Endothelial cell of umbilical vein (primary cell): ENCODE measurements around the gene IQSEC2. TPM values are rescaled to one million over a fixed set of nuclear protein-coding genes. Genes with fewer than 3 reads are reported as not detected.

Source experiments
- BruUV-seq: library from RNA; stranded (reverse); fragments of 400-500 nt; replicated peaks from 2 replicates; lab custom pipeline; 2021; lab: Mats Ljungman, UMichigan
- CTCF ChIA-PET: fragments of 300-600, 350-600 bp; sonication (Branson Sonifier 250); formaldehyde crosslinking; loops from one replicate; lab custom pipeline; 2021; ENCODE audit warnings: antibody characterized with exemption, inconsistent platforms; lab: Charles Lee
- POLR2A ChIA-PET: fragments of 300-600, 350-600 bp; sonication (Branson Sonifier 250); formaldehyde crosslinking; loops from one replicate; lab custom pipeline; 2021; ENCODE audit warnings: antibody characterized with exemption, inconsistent platforms; lab: Charles Lee
- DNase-seq: peaks from one replicate; pipeline ENCODE4 v3.0.0-alpha.2; 2011; ENCODE audit warnings: low read depth, low spot score
- FAIRE-seq: peaks from 2 replicates; lab custom pipeline; 2011; peaks lifted over from hg19 to GRCh38; lab: Jason Lieb, UNC
- H2AFZ ChIP-seq: 2 replicates; pipeline ENCODE4 v1.6.0; 2012; ENCODE audit warnings: low read depth, low read length, control low read depth, inconsistent platforms
- H3K27ac ChIP-seq: 2 replicates; pipeline ENCODE4 v1.5.1; 2011; ENCODE audit warnings: low read depth, mild to moderate bottlenecking, control low read depth, low read length, moderate library complexity; ENCODE audit not compliant: insufficient read depth
- H3K27me3 ChIP-seq, 2 experiments: 2 replicates each; pipeline versions ENCODE4 v1.6.0 to v1.6.1; 2011; ENCODE audit warnings: low read length in 2 of 2, mixed read lengths in 1 of 2; ENCODE audit not compliant: control insufficient read depth in 2 of 2, insufficient read depth in 2 of 2
- H3K36me3 ChIP-seq, 2 experiments: 2 replicates in 1 of 2; 3 replicates in 1 of 2; pipeline ENCODE4 v1.5.1; 2011; ENCODE audit warnings: low read length in 2 of 2, mild to moderate bottlenecking in 1 of 2, moderate library complexity in 1 of 2; ENCODE audit not compliant: control insufficient read depth in 2 of 2, insufficient read depth in 2 of 2; ENCODE audit errors: extremely low read depth in 1 of 2
- H3K4me1 ChIP-seq: 3 replicates; pipeline ENCODE4 v1.5.1; 2011; ENCODE audit warnings: mild to moderate bottlenecking, low read length; ENCODE audit not compliant: control insufficient read depth, insufficient read depth; ENCODE audit errors: extremely low read depth
- H3K4me2 ChIP-seq: 2 replicates; pipeline ENCODE4 v1.6.1; 2011; ENCODE audit warnings: low read length, control low read depth, mixed read lengths; ENCODE audit not compliant: insufficient read depth
- H3K4me3 ChIP-seq, 3 experiments: fragments of 200-600 bp in 1 of 3; sonication (generic), shearing (Covaris generic) in 1 of 3; replicated peaks in 1 of 3; 2 replicates each; pipeline ENCODE4 v1.5.1; 2011 to 2016; ENCODE audit warnings: control low read depth in 3 of 3, low read length in 3 of 3, mild to moderate bottlenecking in 2 of 3, inconsistent platforms in 1 of 3, low read depth in 1 of 3, moderate library complexity in 1 of 3; ENCODE audit not compliant: insufficient read depth in 1 of 3
- H3K79me2 ChIP-seq: 2 replicates; pipeline ENCODE4 v1.6.0; 2012; ENCODE audit warnings: low read length, inconsistent platforms; ENCODE audit not compliant: control insufficient read depth, insufficient read depth
- H3K9ac ChIP-seq: replicated peaks from 2 replicates; pipeline ENCODE3; 2011; ENCODE audit warnings: low read length, control low read depth; ENCODE audit not compliant: insufficient read depth; ENCODE audit errors: extremely low read depth
- H3K9me1 ChIP-seq: replicated peaks from 3 replicates; pipeline ENCODE4 v1.6.0; 2011; ENCODE audit warnings: mild to moderate bottlenecking, low read length; ENCODE audit not compliant: control insufficient read depth, insufficient read depth; ENCODE audit errors: extremely low read depth
- H3K9me3 ChIP-seq: replicated peaks from 2 replicates; pipeline ENCODE4 v1.5.1; 2012; ENCODE audit warnings: low read length, inconsistent platforms; ENCODE audit not compliant: control insufficient read depth, insufficient read depth
- H4K20me1 ChIP-seq: replicated peaks from 2 replicates; pipeline ENCODE3; 2011; ENCODE audit warnings: mild to moderate bottlenecking, low read length; ENCODE audit not compliant: control insufficient read depth, insufficient read depth; ENCODE audit errors: extremely low read depth
- EZH2 ChIP-seq: IDR thresholded peaks from 2 replicates; pipeline ENCODE4 v1.6.1; 2012; ENCODE audit warnings: borderline replicate concordance, low read depth, mild to moderate bottlenecking, moderate library complexity, low read length, inconsistent platforms; ENCODE audit not compliant: severe bottlenecking
- GATA2 ChIP-seq: IDR thresholded peaks from 2 replicates; pipeline ENCODE4 v1.7.0; 2011; ENCODE audit warnings: low read depth, mild to moderate bottlenecking, moderate library complexity, mixed read lengths, low read length; ENCODE audit not compliant: insufficient read length, insufficient read depth
- JUN ChIP-seq: IDR thresholded peaks from 2 replicates; pipeline ENCODE4 v1.6.1; 2011; ENCODE audit warnings: borderline replicate concordance, low read depth; ENCODE audit not compliant: insufficient read length, insufficient read depth
- POLR2AphosphoS5 ChIP-seq: IDR thresholded peaks from 2 replicates; pipeline ENCODE4 v1.6.1; 2012; ENCODE audit warnings: low read depth, mild to moderate bottlenecking, control low read depth, low read length, moderate library complexity; ENCODE audit not compliant: insufficient read depth
- dilution Hi-C: fragments of 300-500 bp; cut with MboI; formaldehyde crosslinking; loops from one replicate; pipeline ENCODE4 v1.15.0; 2019; ENCODE audit warnings: low sequenced_read_pairs; ENCODE audit not compliant: extremely low pct_ligation_motif_present
- intact Hi-C: fragments of 100-400 bp; cut with micrococcal nuclease; formaldehyde crosslinking; loops from one replicate; pipeline ENCODE4 v1.10.0; 2022
- polyA plus RNA-seq, 4 experiments: library from polyadenylated mRNA; depleted of rRNA in 3 of 4; stranded (reverse) in 3 of 4; unstranded in 1 of 4; fragments of >200 nt; gene quantifications; 2 replicates each; pipeline versions ENCODE4 v1.2.1 to v1.2.3, GENCODE V29; 2011 to 2012; ENCODE audit warnings: missing spikeins in 1 of 4
- total RNA-seq: library from RNA; stranded (reverse); gene quantifications from 2 replicates; pipeline ENCODE4 v1.2.3, GENCODE V29; 2021

The IQSEC2 gene
- total and polyA plus RNA-seq, 2 donors (not counting 3 experiments of a cell fraction or from before 2014, with no cell fraction given) = 5.4 to 9.9 TPM

- Histone ChIP-seq H3K27me3 (no peaks in the 10 kb centered on the region), H3K9ac (no peak overlapping the region), H3K4me3 (no peak overlapping the region), H3K4me2 (no peak overlapping the region), H3K27ac (no peak overlapping the region), H4K20me1 (no peaks in the 10 kb centered on the region), H2AFZ (no peak overlapping the region), H3K4me1 (no peaks in the 10 kb centered on the region), H3K9me3 (no peaks in the 10 kb centered on the region), H3K9me1 (no peaks in the 10 kb centered on the region), H3K79me2 (no peaks in the 10 kb centered on the region), H3K36me3 (no peaks in the 10 kb centered on the region)
- dilution Hi-C loops (no loop called here), intact Hi-C loops (no loop called here)
- DNase-seq (no peak), FAIRE-seq (no peak)
- CTCF ChIA-PET = no interaction called here
- POLR2A ChIA-PET = no interaction called here
- no TSS peak for BruUV-seq
- TF ChIP-seq JUN (no peak), GATA2 (no peak), EZH2 (no peak), POLR2AphosphoS5 (no peak)
Measured at GRCh38 chrX:53251307-53251706, 30.1 kb downstream of the IQSEC2 start.

- H3K27ac ChIP-seq = no peak overlapping the region
- H3K4me3 ChIP-seq = no peak overlapping the region
- dilution Hi-C loops = no loop called here
- no TSS peak for BruUV-seq
- TF ChIP-seq GATA2 (no peak), EZH2 (no peak)
- H3K79me2 ChIP-seq = no peaks in the 10 kb centered on the region
- POLR2A ChIA-PET = no interaction called here
- H4K20me1 ChIP-seq = no peaks in the 10 kb centered on the region
- DNase-seq (no peak), FAIRE-seq (no peak)
- H3K9ac ChIP-seq = no peak overlapping the region
- no peaks in the 10 kb centered on the region for H3K9me1 ChIP-seq
- H3K9me3 ChIP-seq = no peaks in the 10 kb centered on the region
- H2AFZ ChIP-seq = no peak overlapping the region
- intact Hi-C loops = no loop called here
- CTCF ChIA-PET = no interaction called here
- H3K27me3 ChIP-seq = no peaks in the 10 kb centered on the region
- no peaks in the 10 kb centered on the region for H3K36me3 ChIP-seq
- no peak overlapping the region for H3K4me2 ChIP-seq
- no peaks in the 10 kb centered on the region for H3K4me1 ChIP-seq
Measured at GRCh38 chrX:53250556-53250955, 30.8 kb downstream of the IQSEC2 start.
